NB4 (cell line): Measurements from ENCODE around the gene HJV.
A peak's percentile ranks its signal among the peaks of the same experiment; 100 is the strongest.
"Not testable (repeated sequence)": the region's sequence is repeated elsewhere in the genome, so short reads cannot be mapped to it uniquely, and the experiment has no call there.

ENCODE experiments used
- DNase-seq: peaks from one replicate; pipeline ENCODE4 v3.0.0; 2010; ENCODE audit warnings: low read depth
- H3K4me3 ChIP-seq: one replicate; pipeline ENCODE4 v1.5.1; 2011; ENCODE audit warnings: mild to moderate bottlenecking, low read depth, low read length, moderate library complexity
- MYC ChIP-seq: IDR thresholded peaks from 2 replicates; pipeline ENCODE4 v1.6.1; 2011; ENCODE audit warnings: low read depth, low read length
- POLR2A ChIP-seq: IDR thresholded peaks from 2 replicates; pipeline ENCODE4 v1.6.1; 2011; ENCODE audit warnings: mild to moderate bottlenecking; ENCODE audit not compliant: insufficient read length; ENCODE audit errors: extremely low read depth
- TF ChIP-seq, protein P1 (sequence below): IDR thresholded peaks from 2 replicates; pipeline ENCODE4 v1.6.1; 2011; ENCODE audit warnings: low read depth, low read length
- TF ChIP-seq, protein P2 (sequence below): IDR thresholded peaks from one replicate; pipeline ENCODE4 v1.5.1; 2012; ENCODE audit warnings: low read depth, low read length

The HJV gene, protein sequence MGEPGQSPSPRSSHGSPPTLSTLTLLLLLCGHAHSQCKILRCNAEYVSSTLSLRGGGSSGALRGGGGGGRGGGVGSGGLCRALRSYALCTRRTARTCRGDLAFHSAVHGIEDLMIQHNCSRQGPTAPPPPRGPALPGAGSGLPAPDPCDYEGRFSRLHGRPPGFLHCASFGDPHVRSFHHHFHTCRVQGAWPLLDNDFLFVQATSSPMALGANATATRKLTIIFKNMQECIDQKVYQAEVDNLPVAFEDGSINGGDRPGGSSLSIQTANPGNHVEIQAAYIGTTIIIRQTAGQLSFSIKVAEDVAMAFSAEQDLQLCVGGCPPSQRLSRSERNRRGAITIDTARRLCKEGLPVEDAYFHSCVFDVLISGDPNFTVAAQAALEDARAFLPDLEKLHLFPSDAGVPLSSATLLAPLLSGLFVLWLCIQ

DNA sequence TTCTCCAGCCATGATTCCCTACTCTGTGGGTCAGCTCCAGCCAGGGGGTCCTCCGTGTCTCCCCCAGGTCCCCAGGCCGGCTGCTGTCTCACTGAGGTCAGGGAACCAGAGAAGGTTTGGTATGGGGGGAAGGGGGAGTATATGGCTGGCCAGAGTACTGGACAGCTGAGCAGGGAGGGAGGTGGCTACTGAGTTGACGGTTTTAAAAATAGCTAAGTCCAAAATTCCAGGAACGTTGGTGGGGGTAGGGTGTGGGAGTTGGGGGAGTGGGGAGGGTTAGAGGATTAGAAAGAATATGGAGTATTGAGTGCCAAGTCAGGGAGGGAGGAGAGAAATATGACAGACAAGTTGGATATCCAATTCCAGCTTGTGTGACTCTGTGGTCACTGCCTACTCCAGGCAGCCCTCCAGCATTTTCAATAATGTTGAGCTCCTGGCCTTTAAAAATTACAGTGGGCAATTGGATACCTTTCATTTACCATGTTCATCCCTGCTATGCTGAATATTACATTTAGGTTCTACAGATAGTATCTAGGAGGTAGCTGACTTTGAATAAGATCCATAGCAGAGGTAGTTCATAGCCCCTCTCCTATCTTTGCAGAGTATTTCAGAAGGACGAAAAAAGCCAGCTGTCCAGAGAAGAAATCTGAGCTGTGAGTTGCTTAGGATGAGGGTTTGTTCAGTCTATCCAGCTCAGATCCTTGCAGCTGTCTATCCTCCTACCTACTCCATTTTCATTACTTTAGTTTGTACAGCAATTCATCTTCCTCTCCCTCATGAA, at the start of gene HJV:
Gene HJV (minus strand): TSS at position 114 of the 781 bp plus-strand sequence. CDS start 1,504 bp downstream, outside the sequence.
- DNase-seq = no peak
- TF ChIP-seq MYC (no peak), POLR2A (no peak)
- TF ChIP-seq, protein P1, sequence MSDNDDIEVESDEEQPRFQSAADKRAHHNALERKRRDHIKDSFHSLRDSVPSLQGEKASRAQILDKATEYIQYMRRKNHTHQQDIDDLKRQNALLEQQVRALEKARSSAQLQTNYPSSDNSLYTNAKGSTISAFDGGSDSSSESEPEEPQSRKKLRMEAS = no peak
- TF ChIP-seq, protein P2, sequence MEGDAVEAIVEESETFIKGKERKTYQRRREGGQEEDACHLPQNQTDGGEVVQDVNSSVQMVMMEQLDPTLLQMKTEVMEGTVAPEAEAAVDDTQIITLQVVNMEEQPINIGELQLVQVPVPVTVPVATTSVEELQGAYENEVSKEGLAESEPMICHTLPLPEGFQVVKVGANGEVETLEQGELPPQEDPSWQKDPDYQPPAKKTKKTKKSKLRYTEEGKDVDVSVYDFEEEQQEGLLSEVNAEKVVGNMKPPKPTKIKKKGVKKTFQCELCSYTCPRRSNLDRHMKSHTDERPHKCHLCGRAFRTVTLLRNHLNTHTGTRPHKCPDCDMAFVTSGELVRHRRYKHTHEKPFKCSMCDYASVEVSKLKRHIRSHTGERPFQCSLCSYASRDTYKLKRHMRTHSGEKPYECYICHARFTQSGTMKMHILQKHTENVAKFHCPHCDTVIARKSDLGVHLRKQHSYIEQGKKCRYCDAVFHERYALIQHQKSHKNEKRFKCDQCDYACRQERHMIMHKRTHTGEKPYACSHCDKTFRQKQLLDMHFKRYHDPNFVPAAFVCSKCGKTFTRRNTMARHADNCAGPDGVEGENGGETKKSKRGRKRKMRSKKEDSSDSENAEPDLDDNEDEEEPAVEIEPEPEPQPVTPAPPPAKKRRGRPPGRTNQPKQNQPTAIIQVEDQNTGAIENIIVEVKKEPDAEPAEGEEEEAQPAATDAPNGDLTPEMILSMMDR = no peak
- H3K4me3 ChIP-seq = no peak within 1 kb of the TSS

DNA sequence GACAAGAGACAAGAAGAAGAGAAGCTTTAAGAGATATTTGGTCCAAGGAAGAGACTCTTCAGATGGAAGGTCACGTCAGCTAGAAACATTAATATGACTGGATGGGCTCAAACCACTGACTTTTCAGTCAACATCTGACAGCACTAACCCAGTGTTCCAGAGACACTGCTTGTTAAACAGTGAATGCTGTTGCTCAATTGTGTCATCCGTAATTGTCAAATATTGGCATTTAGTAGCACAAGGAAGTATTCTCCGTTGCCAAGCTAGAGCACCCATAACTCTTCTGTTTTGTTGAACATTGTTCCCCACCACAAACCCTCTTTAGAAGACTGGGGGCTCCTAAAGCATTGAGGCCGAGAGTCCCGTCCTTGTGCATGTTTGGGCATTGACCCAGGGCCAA, 37.6 kb upstream of the HJV start:
- not testable (repeated sequence) for H3K4me3 ChIP-seq

DNA sequence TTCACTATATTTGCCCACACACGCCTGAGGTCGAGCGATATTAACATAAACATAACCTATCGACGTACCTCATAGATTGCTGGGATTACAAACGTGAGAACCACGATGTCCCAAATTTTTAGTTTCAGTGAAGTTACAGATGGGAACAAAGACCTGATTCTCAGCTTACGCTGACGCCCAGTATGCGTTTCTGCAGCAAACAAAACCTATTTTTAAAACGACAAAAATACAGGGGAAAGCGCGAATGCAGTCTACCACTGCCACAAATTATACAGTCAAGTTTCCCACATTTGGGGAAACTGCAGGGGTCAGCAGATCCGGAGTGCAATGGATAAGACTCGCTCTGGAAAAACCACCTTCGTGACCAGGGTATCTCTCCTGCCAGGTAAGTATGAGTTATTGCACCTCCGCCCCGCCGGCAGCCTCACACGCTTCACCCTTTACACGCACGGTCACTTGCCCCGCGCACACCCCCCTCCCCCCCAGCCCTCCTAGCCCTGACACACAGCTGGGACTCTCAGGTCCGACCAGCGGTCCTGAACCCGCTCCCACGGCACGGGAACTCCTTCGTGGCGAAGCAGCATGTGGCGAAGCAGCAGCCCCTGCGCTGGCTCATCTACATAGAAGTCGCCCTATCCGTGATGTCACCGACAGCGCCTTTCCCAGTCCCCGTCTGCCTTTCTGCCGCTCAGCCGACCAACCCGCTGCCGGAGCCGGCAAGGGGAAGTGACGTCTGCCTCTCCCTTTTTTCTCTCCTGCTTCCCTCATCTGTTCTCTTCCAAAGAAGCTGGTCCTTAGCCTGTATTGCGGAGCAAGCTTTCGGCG, 30.5 kb upstream of the HJV start:
- peak; percentile 93 for DNase-seq
- H3K4me3 ChIP-seq = peak overlapping the region; percentile 32
- TF ChIP-seq MYC = peak; percentile 44; the same call in 1 of the 2 replicates
- TF ChIP-seq POLR2A = peak; percentile 99

More for the DNA sequence above, 37.6 kb upstream of the HJV start:
- DNase-seq = not testable (repeated sequence)

DNA sequence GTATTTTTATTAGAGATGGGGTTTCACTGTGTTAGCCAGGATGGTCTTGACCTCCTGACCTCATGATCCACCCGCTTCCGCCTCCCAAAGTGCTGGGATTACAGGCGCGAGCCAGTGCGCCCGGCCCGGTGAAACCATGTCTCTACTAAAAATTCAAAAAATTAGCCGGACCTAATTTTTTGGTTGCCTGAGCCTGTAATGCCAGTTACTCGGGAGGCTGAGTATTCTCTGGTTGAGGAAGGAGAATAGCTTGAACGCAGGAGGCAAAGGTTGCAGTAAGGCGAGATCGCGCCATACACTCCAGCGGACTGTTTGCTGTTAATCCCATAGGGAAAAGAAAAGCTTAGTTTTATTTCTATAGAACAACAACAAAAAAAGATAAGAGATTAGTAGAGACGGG, 29.9 kb upstream of the HJV start:
- peak overlapping the region; percentile 32 for H3K4me3 ChIP-seq
- no peak for DNase-seq
- TF ChIP-seq, protein P1 = no peak
- TF ChIP-seq, protein P2 = no peak
- no peak for TF ChIP-seq MYC
- TF ChIP-seq POLR2A = no peak

DNA sequence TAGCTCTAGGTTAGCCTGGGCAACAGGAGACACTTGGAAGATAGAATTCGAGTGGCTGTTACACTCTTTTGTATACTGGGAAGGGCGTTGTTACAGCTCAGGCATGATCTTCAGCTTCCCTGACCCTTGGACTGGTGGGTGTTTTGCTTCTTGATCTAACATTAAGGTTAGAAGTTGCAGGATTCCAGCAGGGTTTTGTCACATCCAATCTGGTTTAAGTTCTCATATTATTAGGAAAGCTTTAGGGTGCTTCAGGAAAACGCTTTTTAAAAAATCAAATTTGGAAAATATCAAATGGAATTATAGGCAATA, 29.1 kb upstream of the HJV start:
- H3K4me3 ChIP-seq, DNase-seq: not testable (repeated sequence)

DNA sequence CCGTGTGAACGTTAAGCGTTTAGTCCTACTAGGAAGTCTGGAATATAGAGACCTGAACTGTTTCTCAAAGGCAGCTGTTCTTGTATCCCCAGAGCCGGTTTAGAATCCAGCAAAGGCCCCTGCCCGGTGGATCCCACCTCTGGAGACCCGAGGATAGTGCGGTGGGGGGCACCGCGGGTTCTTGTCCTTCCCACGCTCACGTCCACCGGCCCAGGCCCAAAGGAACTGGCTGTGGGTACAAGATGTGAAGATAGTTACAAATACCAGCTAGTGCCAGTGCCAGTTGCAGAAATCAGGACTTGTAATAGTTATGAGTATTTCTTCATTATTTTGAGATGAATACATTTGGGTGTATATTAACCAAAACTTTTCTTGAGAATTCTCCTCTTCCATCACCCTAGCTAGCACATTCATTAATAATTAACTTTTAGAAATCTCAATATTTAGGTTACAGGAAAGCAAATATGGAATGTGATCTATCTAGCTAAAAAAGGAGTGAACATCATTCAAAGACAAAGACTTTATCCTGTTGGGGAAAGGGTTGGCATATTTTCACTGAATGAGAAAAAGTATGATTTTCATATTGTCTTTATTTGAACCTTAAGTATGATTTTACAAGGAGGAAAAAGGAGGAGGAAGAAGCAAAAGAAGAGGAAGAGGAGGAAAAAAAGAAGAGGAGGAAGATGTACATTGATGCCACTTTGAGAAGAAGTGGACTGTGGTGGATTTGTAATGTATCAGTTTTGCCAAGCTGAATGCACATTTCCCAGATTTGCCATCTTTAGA, 28.5 kb upstream of the HJV start:
- not testable (repeated sequence) for DNase-seq, H3K4me3 ChIP-seq

DNA sequence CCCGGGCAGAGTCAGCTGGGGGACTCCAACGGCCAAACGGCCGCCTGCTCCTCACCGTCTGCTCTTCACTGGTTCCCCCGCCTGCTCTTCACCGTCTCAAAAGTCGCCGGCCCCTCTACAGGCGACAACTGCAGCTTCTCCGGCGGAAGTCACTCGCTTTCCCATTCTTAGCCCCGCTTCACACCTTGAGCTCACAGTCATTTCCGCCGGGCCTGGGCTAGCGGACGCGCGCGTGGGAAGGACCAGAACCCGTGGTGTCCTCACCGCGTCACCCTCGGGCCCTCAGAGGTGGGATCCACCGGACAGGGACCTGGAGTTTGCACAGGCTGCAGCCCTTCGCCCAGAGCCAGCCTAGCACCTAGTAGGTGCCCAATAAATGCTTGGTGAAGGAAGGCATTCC, 27.9 kb upstream of the HJV start:
- no peak for DNase-seq
- TF ChIP-seq, protein P2 = no peak
- TF ChIP-seq POLR2A = no peak
- no peak for TF ChIP-seq MYC
- TF ChIP-seq, protein P1 = no peak
- no peak overlapping the region for H3K4me3 ChIP-seq

DNA sequence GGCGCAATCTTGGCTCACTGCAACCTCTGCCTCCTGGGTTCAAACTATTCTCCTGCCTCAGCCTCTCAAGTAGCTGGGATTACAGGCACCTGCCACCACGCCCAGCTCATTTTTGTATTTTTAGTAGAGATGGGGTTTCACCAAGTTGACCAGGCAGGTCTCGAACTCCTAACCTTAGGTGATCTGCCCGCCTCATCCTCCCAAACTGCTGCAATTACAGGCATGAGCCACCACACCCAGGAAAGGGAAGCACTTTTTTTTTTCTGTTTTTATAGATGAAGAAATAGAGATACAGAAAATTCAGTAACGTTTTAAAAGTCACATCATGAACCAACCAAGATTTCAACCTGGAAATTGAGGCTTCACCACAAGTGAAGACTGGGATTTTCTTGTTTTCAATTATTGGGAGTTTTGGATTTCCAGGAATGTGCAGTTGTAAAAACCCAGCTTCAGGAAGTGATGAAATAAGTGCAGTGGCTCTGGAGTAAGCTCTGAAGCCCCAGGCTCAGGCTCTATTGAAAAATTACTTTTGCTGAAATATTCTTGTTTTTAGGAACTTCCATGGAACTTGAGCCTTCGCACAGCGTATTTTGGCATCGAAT, 27.1 kb upstream of the HJV start:
- DNase-seq = peak; percentile 31
- H3K4me3 ChIP-seq = not testable (repeated sequence)
